Heart left ventricle (tissue), 13 donors: Measurements from ENCODE around the gene NUF2.

Experiments used
- CTCF ChIP-seq, 12 donors: fragments of 200-600 bp; sonication (generic) in 4 of 12; IDR thresholded peaks; one replicate each; pipeline versions ENCODE4 v1.5.0 to v1.8.0; 2018 to 2022; ENCODE audit warnings: antibody characterized with exemption in 12 of 12, mild to moderate bottlenecking in 5 of 12
- POLR2A ChIP-seq, 2 donors: fragments of 450-650 bp; IDR thresholded peaks; one replicate each; pipeline ENCODE4 v1.6.1; 2017; ENCODE audit warnings: antibody characterized with exemption in 2 of 2, mild to moderate bottlenecking in 2 of 2, moderate library complexity in 2 of 2
- donor health status: ischemic (EF 13 %, LVEDD 7.1; RV severe dilation, severe dysfunction).
- donor health status: DM: no; HTN: yes; CAD: no.
- donor health status: DM: no; HTN: no; CAD: no.
- donor health status: ischemic (EF 25% LVEDD 6.9; RV normal size, moderate dysfunction).
- donor health status: ischemic (EF 25% LVEDD 5.7; RV mildly dilated, moderate dysfunction).
- donor health status: ischemic (EF 35%, LVEDD 5.7; RV mildly dilated, moderate dysfunction).
- donor health status: nonischemic (EF 11% LVEDD 7.7; RV severe dilation, severe dysfunction).
- donor health status: DM: yes; HTN: yes; CAD: no.
- donor health status: PGD.
- donor health status: ischemic (EF 29% LVEDD 5.4; RV normal size, mild dysfunction).
- donor health status: nonischemic (EF 23%, LVEDD 6.1; RV moderate dilation, normal function).

GRCh38 chr1:163303561-163303960, 18.2 kb upstream of the NUF2 start:
- TF ChIP-seq POLR2A (IDR thresholded peaks at IDR 0.05) (no peak), CTCF (IDR thresholded peaks at IDR 0.05) (no peak)
